GM21360 (cell line): ENCODE results near the gene PNISR.

Experiments
- ATAC-seq: cut with Tn5 transposase; IDR thresholded peaks from one replicate; pipeline ENCODE4 v1.9.1; 2021; ENCODE audit warnings: mild to moderate bottlenecking, moderate library complexity; ENCODE audit not compliant: unreplicated experiment

The PNISR gene

DNA sequence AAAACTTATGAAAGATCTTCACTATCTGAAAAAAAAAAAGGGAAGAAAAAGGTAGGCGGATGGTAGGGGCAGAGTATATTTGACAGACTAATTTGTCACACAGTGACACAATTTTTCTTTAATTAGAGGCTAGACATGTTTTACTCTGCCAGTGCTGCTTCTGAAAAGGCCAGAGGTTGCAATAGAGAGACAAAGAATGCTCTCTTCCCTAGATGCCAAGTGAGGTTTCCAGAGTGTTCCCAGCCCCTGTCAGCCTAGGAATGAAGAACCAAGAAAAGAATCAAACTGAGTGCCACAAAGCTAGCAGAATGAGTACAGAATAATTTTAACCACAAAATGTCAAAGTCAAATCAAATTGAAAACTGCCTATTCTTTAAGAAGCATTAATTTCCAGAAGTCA is 13.0 kb downstream of the PNISR start:
- no peak for ATAC-seq

DNA sequence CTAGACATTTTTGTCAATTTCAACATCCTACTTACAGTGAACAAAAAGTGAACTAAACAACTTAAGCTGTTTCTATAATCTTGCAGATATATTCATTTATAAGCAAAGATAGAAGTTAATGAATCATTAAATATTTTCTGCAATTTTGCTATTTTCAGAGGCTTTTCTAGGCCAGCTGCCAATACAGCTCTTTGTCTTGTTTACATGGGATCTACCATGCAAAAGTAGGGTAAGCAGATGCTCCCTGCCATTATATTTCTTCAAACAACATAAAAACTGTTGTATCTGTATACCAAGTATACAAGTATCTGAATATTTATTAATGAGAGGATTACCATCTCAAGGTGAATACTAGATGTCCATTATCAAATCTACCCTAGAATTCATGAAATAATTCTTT is 15.4 kb downstream of the PNISR start:
- ATAC-seq, result no peak

GRCh38 chr6:99407076-99407475 is 18.0 kb downstream of the PNISR start:
- no peak for ATAC-seq

- ATAC-seq, result no peak
These were observed 22.7 kb downstream of the PNISR start for GRCh38 chr6:99402448-99402847.

DNA sequence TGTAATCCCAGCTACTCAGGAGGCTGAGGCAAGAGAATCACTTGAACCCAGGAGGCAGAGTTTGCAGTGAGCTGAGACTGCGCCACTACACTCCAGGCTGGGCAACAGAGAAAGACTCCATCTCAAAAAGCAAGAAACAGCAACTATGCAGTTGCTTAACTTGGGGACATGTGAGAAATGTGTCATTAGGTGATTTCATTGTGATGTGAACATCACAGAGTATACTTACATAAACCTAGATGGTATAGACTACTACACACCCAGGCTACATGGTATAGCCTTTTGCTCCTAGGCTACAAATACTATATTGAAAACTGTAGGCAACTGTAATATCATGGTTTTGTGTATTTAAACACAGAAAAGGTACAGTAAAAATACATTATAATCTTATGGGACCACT is 27.8 kb downstream of the PNISR start:
- ATAC-seq, result no peak

GRCh38 chr6:99393698-99394531 is 31.2 kb downstream of the PNISR start, which contains the start of gene COQ3:
COQ3 (minus strand) TSS chr6:99394195; CDS start chr6:99394179, 16 bp downstream.
- ATAC-seq, result peak; percentile 66

GRCh38 chr6:99393366-99393697 is 31.8 kb downstream of the PNISR start:
- ATAC-seq, result peak; percentile 19

- ATAC-seq, result no peak
These were observed 34.2 kb downstream of the PNISR start for GRCh38 chr6:99390896-99391295.

GRCh38 chr6:99384507-99384906 is 40.6 kb downstream of the PNISR start:
- no peak for ATAC-seq

- no peak for ATAC-seq
These were observed 46.5 kb downstream of the PNISR start for GRCh38 chr6:99378636-99379035.

GRCh38 chr6:99369533-99369932 is 55.6 kb downstream of the PNISR start:
- no peak for ATAC-seq

- ATAC-seq, result no peak
These were observed 58.3 kb downstream of the PNISR start for GRCh38 chr6:99366852-99367251.

GRCh38 chr6:99364026-99364425 is 61.1 kb downstream of the PNISR start:
- ATAC-seq, result peak; percentile 94

DNA sequence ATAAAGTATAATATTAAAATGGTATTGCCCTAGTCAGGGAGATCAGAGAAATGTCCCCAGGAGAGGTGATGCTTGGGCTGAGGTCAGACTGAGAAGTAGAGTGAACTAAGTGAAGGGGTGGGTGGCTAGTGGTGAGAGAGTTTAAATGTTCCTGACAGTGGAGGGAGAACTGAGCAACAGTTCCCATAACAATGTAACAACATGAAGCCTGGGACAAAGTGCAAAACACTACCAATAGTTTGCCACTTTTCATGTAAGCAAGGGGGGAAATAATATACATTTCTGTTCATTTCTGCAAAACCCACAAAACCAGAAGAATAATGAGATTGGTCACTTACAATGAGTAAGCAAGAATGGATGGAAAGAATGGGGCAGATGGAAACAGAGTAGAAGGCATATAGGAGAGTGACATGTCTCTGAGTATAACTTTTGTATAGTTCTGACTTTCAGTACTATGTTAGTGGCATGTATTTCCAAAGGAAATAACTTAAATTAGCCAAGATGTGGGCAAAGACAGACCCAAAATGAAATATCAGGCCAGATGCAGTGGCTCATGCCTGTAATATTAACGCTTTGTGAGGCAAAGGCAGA is 62.3 kb downstream of the PNISR start:
- no peak for ATAC-seq

DNA sequence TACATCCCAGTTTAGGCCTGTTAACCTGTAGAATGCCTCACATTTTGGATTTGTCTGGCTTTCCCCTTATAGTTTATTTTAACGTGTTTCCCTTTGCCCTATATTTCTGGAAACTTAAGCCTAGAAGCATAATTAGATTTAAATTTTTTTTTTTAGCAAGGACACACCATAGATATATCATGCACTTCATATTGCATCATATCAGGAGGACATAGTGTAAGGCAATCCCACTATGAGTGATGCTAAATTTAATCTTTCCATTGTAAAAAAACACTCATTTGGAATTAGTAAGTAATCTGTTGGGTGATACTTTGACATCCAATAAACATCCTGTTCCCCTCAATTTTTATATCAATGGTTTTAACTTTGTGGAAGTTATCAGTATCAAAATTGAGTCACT is 65.3 kb downstream of the PNISR start:
- ATAC-seq, result no peak

DNA sequence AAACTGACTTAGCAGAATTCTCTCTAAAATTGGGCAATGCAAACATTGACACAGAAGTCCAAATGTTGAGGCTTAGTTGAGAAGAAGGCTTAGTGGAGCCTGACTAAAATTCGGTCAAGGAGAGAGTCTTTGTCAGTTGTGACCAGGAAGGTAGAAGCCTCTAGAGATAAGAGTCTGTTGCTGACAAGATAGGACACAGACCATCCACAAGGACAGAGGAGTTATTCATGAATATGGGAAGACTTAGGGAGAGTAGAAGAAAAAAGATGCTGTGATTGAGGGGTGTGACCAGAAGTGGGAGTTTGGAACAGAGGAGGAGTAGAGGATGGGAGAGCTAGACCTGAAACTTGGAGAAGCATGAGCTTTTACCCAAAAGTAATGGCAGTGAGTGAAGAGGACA is 68.5 kb downstream of the PNISR start:
- ATAC-seq, result no peak

DNA sequence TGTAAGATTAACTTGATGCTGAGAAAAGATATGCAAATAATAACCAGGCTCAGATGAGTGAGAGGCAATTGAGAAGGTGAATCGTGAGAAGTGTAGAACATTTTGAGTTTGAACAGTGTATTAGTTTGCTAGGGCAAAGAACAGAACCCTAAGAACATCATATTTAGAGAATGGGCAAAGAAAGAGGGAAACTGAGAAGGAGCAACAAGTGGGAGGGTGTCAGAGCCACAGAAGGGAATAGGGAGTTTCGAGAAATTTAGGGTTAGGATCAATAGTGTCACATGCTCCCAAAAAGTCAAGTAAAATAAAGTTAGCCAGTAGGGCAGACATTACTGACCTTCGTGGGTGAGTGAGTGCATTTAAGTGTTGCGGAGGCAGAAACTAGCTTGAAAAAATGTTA is 70.1 kb downstream of the PNISR start:
- ATAC-seq, result no peak

DNA sequence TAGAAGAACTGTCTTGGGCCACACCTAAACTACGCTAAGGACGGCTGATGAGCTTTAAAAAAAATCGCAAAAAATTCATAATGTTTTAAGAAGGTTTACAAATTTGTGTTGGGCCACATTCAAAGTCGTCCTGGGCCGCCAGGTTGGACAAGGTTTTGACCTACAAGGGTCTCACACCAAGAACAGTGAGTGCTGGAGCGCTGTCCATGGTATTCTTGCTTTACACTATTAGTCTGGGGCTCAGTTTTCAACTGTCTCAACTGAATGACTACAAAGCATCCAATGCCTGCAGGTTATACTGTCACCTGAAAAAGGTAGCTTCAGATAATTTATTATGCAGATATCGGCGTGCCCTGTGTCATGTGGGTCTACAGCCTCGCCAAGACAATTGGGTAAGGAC is 72.0 kb downstream of the PNISR start:
- no peak for ATAC-seq

DNA sequence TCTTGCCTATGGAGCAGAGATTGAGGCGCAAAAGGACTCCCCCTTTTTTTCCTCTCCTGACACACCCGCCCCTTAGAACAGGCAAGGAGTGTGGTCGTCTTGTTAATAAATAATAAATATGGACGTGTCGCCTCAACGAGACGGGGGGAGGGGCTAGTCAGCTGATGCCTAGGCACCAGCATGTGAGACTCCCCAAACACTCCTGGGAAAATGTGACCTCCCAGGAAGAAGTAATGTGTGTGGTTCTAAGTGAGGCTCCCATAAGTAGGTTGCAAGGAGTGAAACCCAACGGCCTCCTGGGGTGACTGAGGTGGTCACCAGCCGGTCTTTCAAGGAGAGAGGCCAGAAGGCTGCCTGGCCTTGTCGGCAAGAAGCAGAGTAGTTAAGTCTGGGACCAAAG is 74.5 kb downstream of the PNISR start:
- ATAC-seq, result no peak

DNA sequence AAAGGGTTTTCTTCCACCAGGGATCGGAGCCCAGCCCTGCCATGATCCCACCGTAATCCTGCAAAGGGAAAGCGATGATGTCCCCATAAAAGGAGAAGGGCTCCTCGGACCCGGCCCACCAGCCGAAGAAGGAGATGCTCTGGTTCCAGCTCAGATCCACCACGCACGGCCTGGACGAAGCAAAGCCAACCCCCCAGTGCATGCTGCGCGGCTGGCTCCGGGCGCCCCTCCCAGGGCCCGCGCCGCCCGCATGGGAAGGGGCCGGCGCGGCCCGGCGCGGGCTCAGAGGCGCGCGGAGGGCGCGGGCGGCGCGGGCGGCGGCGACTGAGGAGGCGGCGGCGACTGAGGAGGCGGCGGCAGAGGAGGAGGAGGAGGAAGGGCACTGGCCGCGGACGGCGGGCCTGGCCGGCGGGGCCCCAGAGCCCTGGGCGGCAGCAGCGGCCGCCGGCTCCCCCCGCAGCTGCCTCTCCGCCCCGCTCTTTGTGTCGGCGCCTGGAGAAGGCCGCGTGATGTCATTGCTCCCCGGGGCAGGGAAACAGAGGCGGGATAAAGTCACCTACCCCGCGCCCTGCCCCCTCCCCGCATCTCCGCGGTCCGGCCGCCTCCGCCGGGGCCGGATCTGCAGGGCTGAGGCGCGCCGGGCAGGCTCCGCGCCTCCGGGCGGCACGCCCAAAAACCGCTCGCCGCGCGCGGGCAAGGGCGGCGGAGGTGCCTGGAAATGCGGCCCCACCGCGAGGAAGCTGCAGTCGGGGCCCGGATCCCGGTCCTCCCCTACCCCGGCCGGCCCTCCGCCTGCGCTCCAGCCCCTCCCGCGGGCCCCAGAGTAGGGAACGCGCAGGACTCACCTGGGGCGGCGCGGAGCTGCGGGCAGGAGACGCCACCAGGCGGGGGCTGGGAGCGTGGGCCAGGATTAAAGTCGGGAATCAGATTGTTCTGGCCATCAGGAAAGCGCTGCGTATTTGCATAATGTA is 75.7 kb downstream of the PNISR start, which contains the start of gene FAXC:
TSS of gene FAXC (minus strand) at position 504 of the 971 bp plus-strand sequence. CDS start at position 202, 302 bp downstream.
- ATAC-seq, result no peak
